Measurements from ENCODE around the gene SHISA5.
"Not testable (repeated sequence)": the region's sequence is repeated elsewhere in the genome, so short reads cannot be mapped to it uniquely, and the experiment has no call there.

Gene SHISA5

GRCh38 chr3:48467110-48467454 lies 36.9 kb downstream of the SHISA5 start:
- in situ Hi-C loops (cut with HindIII; ENCODE audit: low sequenced_read_pairs), result no loop called here
- no peak overlapping the region for H3K4me3 ChIP-seq (ENCODE audit: low read depth, low read length)
- TF ChIP-seq CTCF (IDR thresholded peaks at IDR 0.05; ENCODE audit: low read depth, low read length), result no peak
- DNase-seq (ENCODE audit: low read depth, low spot score), result no peak

- in situ Hi-C loops (cut with HindIII; ENCODE audit: low sequenced_read_pairs), result no loop called here
- TF ChIP-seq CTCF (IDR thresholded peaks at IDR 0.05; ENCODE audit: low read depth, low read length), result no peak
- DNase-seq (ENCODE audit: low read depth, low spot score), result no peak
- H3K4me3 ChIP-seq (ENCODE audit: low read depth, low read length), result peak overlapping the region; percentile 27
Observed at GRCh38 chr3:48466386-48467109, 37.4 kb downstream of the SHISA5 start.

- TF ChIP-seq CTCF (IDR thresholded peaks at IDR 0.05; ENCODE audit: low read depth, low read length), result peak; percentile 77
- in situ Hi-C loops (cut with HindIII; ENCODE audit: low sequenced_read_pairs), result no loop called here
- peak overlapping the region; percentile 27 for H3K4me3 ChIP-seq (ENCODE audit: low read depth, low read length)
- peak; percentile 100 for DNase-seq (ENCODE audit: low read depth, low spot score)
Observed at GRCh38 chr3:48465531-48466378, 38.2 kb downstream of the SHISA5 start.

GRCh38 chr3:48465237-48465530 lies 38.8 kb downstream of the SHISA5 start:
- no peak overlapping the region for H3K4me3 ChIP-seq (ENCODE audit: low read depth, low read length)
- no peak for TF ChIP-seq CTCF (IDR thresholded peaks at IDR 0.05; ENCODE audit: low read depth, low read length)
- DNase-seq (ENCODE audit: low read depth, low spot score), result no peak
- in situ Hi-C loops (cut with HindIII; ENCODE audit: low sequenced_read_pairs), result no loop called here

- no peak overlapping the region for H3K4me3 ChIP-seq (ENCODE audit: low read depth, low read length)
- no peak for DNase-seq (ENCODE audit: low read depth, low spot score)
- in situ Hi-C loops (cut with HindIII; ENCODE audit: low sequenced_read_pairs), result no loop called here
- no peak for TF ChIP-seq CTCF (IDR thresholded peaks at IDR 0.05; ENCODE audit: low read depth, low read length)
Observed at GRCh38 chr3:48464713-48465221, 39.2 kb downstream of the SHISA5 start.

GRCh38 chr3:48463703-48464102 lies 40.3 kb downstream of the SHISA5 start:
- DNase-seq (ENCODE audit: low read depth, low spot score), result no peak
- no peak overlapping the region for H3K4me3 ChIP-seq (ENCODE audit: low read depth, low read length)
- TF ChIP-seq CTCF (IDR thresholded peaks at IDR 0.05; ENCODE audit: low read depth, low read length), result no peak
- in situ Hi-C loops (cut with HindIII; ENCODE audit: low sequenced_read_pairs), result no loop called here

GRCh38 chr3:48461767-48462166 lies 42.2 kb downstream of the SHISA5 start:
- in situ Hi-C loops (cut with HindIII; ENCODE audit: low sequenced_read_pairs); H3K4me3 ChIP-seq (ENCODE audit: low read depth, low read length); DNase-seq (ENCODE audit: low read depth, low spot score): not testable (repeated sequence)
